Measurements from ENCODE around the gene PTPRH. TPM values are rescaled to one million over a fixed set of nuclear protein-coding genes. Genes with fewer than 3 reads are reported as not detected.

PTPRH gene
- total and polyA plus RNA-seq, 9 of the 15 experiments (the other 6 are each of a cell fraction or from before 2014, with no cell fraction given) = 0.87 to 34.3 (median 22.7) TPM

DNA sequence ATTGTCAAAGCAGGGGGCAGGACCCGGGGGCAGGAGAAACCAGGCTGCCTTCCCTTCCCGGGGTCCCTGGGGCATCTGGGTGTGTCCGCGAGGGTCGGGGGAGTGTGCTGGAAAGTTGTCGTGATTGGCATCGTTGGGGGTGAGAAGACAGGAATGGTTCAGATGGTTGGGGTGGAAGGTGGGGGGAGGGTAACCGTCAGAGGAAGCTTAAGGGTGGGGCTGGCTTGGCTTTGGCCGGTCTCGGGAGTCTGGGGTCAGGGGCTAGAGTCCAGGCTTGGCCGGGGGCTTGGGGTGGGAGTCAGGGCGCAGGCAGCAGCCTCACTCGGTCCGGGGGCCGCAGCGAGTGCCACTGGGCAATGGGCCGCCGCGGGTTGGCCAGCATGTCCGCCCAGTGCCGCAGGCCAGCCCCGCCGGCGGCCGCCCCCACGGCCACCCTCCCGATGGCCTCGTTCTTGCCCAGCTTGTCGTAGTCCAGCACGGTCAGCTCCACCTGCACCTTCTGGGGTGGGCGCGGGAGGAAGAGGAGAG, 36.1 kb downstream of the PTPRH start:
- in situ Hi-C loops (cut with MboI) (loop anchor here (25.0 kb wide), 1 partner anchor 964 kb away; the partner anchor contains the start of gene ZNF444), intact Hi-C loops (cut with micrococcal nuclease) (no loop called here)
- Histone ChIP-seq H2AFZ (ENCODE audit: low read depth, low read length) (peak overlapping the region; percentile 95), H3K4me1 (replicated peaks in 1 of 2; ENCODE audit: control insufficient read depth in 2 of 2, insufficient read depth in 2 of 2, low read length in 2 of 2) (peaks cover 25 to 36% of the 10 kb centered on the region in 2 experiments; a peak in 4 of 5 replicates), H3K9me3 (replicated peaks; ENCODE audit: control insufficient read depth, insufficient read depth, low read depth, low read length) (no peaks in the 10 kb centered on the region), H3K79me2 (ENCODE audit: control insufficient read depth, insufficient read depth, low read length) (no peaks in the 10 kb centered on the region; the same call in 2 of the 3 replicates), H3K36me3 (ENCODE audit: control insufficient read depth, insufficient read depth, low read length) (no peaks in the 10 kb centered on the region), H3K4me2 (ENCODE audit: insufficient read depth, low read length) (peak overlapping the region; percentile 88), H3K9me1 (ENCODE audit: control insufficient read depth, insufficient read depth, low read length) (no peaks in the 10 kb centered on the region), H3K4me3 (peak overlapping the region; percentile 60), H4K20me1 (replicated peaks; ENCODE audit: control insufficient read depth, insufficient read depth, low read length) (no peaks in the 10 kb centered on the region), H3K27ac (ENCODE audit: extremely low read depth, low read depth, low read length) (peak overlapping the region; percentile 64; the same call in 2 of the 3 replicates), H3K9ac (ENCODE audit: insufficient read depth in 1 of 2, low read depth in 2 of 2, low read length in 2 of 2) (peak overlapping the region; percentile 50 to 92; a peak in 3 of 4 replicates), H3K27me3 (ENCODE audit: control insufficient read depth in 2 of 2, insufficient read depth in 2 of 2, low read length in 2 of 2) (no peaks in the 10 kb centered on the region)
- ChIA-PET CTCF (ENCODE audit: low intra/inter-chr PET ratio) (no interaction called here), POLR2A (interaction anchor here (0.6 to 1.9 kb wide), 4 partner anchors 12 to 230 kb away, joined by 3 to 5 read pairs (median 4); no protein-coding TSS in a partner anchor)
- 5% methylated on average over 20 of the region's 32 CpGs for WGBS (ENCODE audit: insufficient coverage, low coverage, missing lambda C conversion rate)
- no TSS peak for BruUV-seq (replicated peaks)
- ATAC-seq (0 out of 3 replicates have a peak, but pooled peaks have one; percentile 0), DNase-seq (ENCODE audit: extremely low read depth in 1 of 4, low spot score in 3 of 4) (no peak), FAIRE-seq (no peak)
- TF ChIP-seq TCF7L2 (IDR thresholded peaks at IDR 0.05; ENCODE audit: low read depth, low read length) (no peak), KAT7 (CRISPR knock-in tag; IDR thresholded peaks at IDR 0.05; ENCODE audit: borderline replicate concordance) (no peak), STAT5A (IDR thresholded peaks at IDR 0.05; ENCODE audit: borderline replicate concordance, low read length) (no peak), MTA3 (IDR thresholded peaks at IDR 0.05; ENCODE audit: borderline replicate concordance) (0 out of 2 replicates have a peak, but pooled peaks have one; percentile 25), IFI16 (CRISPR knock-in tag; IDR thresholded peaks at IDR 0.05) (no peak), LCOR (CRISPR knock-in tag; IDR thresholded peaks at IDR 0.05) (no peak), ELF4 (CRISPR knock-in tag; IDR thresholded peaks at IDR 0.05) (no peak), KDM5B (IDR thresholded peaks at IDR 0.05; ENCODE audit: insufficient replicate concordance, low read depth, low read length) (peak; percentile 10)
- TF ChIP-seq, protein P1, sequence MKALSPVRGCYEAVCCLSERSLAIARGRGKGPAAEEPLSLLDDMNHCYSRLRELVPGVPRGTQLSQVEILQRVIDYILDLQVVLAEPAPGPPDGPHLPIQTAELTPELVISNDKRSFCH (CRISPR knock-in tag; IDR thresholded peaks at IDR 0.05) = no peak
- TF ChIP-seq, protein P1 (tag; IDR thresholded peaks at IDR 0.05) = no peak
- TF ChIP-seq, protein P2, sequence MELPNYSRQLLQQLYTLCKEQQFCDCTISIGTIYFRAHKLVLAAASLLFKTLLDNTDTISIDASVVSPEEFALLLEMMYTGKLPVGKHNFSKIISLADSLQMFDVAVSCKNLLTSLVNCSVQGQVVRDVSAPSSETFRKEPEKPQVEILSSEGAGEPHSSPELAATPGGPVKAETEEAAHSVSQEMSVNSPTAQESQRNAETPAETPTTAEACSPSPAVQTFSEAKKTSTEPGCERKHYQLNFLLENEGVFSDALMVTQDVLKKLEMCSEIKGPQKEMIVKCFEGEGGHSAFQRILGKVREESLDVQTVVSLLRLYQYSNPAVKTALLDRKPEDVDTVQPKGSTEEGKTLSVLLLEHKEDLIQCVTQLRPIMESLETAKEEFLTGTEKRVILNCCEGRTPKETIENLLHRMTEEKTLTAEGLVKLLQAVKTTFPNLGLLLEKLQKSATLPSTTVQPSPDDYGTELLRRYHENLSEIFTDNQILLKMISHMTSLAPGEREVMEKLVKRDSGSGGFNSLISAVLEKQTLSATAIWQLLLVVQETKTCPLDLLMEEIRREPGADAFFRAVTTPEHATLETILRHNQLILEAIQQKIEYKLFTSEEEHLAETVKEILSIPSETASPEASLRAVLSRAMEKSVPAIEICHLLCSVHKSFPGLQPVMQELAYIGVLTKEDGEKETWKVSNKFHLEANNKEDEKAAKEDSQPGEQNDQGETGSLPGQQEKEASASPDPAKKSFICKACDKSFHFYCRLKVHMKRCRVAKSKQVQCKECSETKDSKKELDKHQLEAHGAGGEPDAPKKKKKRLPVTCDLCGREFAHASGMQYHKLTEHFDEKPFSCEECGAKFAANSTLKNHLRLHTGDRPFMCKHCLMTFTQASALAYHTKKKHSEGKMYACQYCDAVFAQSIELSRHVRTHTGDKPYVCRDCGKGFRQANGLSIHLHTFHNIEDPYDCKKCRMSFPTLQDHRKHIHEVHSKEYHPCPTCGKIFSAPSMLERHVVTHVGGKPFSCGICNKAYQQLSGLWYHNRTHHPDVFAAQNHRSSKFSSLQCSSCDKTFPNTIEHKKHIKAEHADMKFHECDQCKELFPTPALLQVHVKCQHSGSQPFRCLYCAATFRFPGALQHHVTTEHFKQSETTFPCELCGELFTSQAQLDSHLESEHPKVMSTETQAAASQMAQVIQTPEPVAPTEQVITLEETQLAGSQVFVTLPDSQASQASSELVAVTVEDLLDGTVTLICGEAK (IDR thresholded peaks at IDR 0.05) = 0 out of 2 replicates have a peak, but pooled peaks have one; percentile 39
- TF ChIP-seq, protein P2 (CRISPR knock-in tag; IDR thresholded peaks at IDR 0.05) = no peak

Data from K562 (cell line).